ENCODE results near the gene PRKCB.

The PRKCB gene

GRCh38 chr16:24180451-24180850 is 344.7 kb downstream of the PRKCB start:
- no peak for TF ChIP-seq CTCF (conservative IDR thresholded peaks at IDR 0.05; ENCODE audit: low read depth, low read length)
- H3K4me3 ChIP-seq (ENCODE audit: low read depth, low read length) = no peak overlapping the region
- DNase-seq (ENCODE audit: low read depth) = no peak

- DNase-seq (ENCODE audit: low read depth) = no peak
- no peak for TF ChIP-seq CTCF (conservative IDR thresholded peaks at IDR 0.05; ENCODE audit: low read depth, low read length)
- H3K4me3 ChIP-seq (ENCODE audit: low read depth, low read length) = no peak overlapping the region
Observed at GRCh38 chr16:24188021-24188542, 352.3 kb downstream of the PRKCB start.

GRCh38 chr16:24188751-24189318 is 353.1 kb downstream of the PRKCB start:
- DNase-seq (ENCODE audit: low read depth) = no peak
- TF ChIP-seq CTCF (conservative IDR thresholded peaks at IDR 0.05; ENCODE audit: low read depth, low read length) = no peak
- no peak overlapping the region for H3K4me3 ChIP-seq (ENCODE audit: low read depth, low read length)

GRCh38 chr16:24189941-24190340 is 354.2 kb downstream of the PRKCB start:
- DNase-seq (ENCODE audit: low read depth) = no peak
- no peak overlapping the region for H3K4me3 ChIP-seq (ENCODE audit: low read depth, low read length)

GRCh38 chr16:24191876-24192402 is 356.2 kb downstream of the PRKCB start:
- H3K4me3 ChIP-seq (ENCODE audit: low read depth, low read length) = no peak overlapping the region
- no peak for TF ChIP-seq CTCF (conservative IDR thresholded peaks at IDR 0.05; ENCODE audit: low read depth, low read length)
- no peak for DNase-seq (ENCODE audit: low read depth)

More at GRCh38 chr16:24189941-24190340, 354.2 kb downstream of the PRKCB start:
- no peak for TF ChIP-seq CTCF (conservative IDR thresholded peaks at IDR 0.05; ENCODE audit: low read depth, low read length)

GRCh38 chr16:24195221-24195620 is 359.4 kb downstream of the PRKCB start:
- no peak for DNase-seq (ENCODE audit: low read depth)
- TF ChIP-seq CTCF (conservative IDR thresholded peaks at IDR 0.05; ENCODE audit: low read depth, low read length) = no peak
- no peak overlapping the region for H3K4me3 ChIP-seq (ENCODE audit: low read depth, low read length)
